Raji (cell line): ENCODE results near the gene APC2.

Source experiments
- POLR2A ChIP-seq: IDR thresholded peaks from 2 replicates; pipeline ENCODE4 v1.6.1; 2011; ENCODE audit warnings: low read depth, low read length, control low read depth; ENCODE audit not compliant: insufficient read depth

APC2 gene

GRCh38 chr19:1447944-1448343, 2.0 kb upstream of the APC2 start:
- no peak for TF ChIP-seq POLR2A

GRCh38 chr19:1450735-1451731, 1.1 kb downstream of the APC2 start:
- no peak for TF ChIP-seq POLR2A

- TF ChIP-seq POLR2A, result no peak
These were observed 2.2 kb downstream of the APC2 start for GRCh38 chr19:1451916-1452801.

DNA sequence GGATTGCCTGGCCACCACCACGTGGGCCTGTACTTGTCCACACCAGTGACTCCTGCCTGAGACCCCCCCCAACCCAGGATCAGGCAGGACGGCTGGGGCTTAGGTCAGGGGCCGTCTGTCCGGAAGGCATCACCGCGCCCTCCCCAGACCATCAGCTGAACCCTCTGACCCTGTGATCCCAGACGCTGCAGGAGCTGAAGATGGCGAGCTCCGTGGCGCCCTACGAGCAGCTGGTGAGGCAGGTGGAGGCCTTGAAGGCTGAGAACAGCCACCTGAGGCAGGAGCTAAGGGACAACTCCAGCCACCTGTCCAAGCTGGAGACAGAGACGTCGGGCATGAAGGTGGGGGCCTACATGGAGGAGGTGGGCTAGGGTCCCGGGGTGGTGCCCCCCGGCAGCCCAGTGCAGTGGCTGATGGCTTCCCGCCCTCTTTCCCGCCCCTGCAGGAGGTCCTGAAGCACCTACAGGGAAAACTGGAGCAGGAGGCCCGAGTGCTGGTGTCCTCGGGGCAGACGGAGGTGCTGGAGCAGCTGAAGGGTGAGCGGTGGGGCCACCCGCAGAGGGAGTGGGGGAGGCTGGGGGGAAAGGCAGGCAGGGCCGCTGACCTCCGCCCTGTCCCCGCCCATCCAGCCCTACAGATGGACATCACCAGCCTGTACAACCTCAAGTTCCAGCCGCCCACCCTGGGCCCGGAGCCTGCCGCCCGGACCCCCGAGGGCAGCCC, 3.0 kb downstream of the APC2 start:
- no peak for TF ChIP-seq POLR2A

GRCh38 chr19:1453525-1454364, 3.8 kb downstream of the APC2 start:
- no peak for TF ChIP-seq POLR2A

DNA sequence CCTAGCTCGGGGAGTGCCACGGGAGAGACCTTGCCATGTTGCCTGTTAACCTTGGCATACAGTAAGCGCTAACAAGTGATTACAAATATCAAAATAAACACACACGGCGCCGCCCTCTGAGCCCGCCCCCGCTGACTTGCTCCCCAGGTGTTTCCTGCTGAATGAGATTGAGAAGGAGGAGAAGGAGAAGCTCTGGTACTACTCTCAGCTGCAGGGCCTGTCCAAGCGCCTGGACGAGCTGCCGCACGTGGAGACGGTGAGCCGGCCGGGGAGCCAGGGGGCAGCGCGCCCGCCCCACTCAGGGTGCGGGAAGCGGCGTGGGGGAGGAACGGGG, 5.0 kb downstream of the APC2 start:
- TF ChIP-seq POLR2A, result no peak

DNA sequence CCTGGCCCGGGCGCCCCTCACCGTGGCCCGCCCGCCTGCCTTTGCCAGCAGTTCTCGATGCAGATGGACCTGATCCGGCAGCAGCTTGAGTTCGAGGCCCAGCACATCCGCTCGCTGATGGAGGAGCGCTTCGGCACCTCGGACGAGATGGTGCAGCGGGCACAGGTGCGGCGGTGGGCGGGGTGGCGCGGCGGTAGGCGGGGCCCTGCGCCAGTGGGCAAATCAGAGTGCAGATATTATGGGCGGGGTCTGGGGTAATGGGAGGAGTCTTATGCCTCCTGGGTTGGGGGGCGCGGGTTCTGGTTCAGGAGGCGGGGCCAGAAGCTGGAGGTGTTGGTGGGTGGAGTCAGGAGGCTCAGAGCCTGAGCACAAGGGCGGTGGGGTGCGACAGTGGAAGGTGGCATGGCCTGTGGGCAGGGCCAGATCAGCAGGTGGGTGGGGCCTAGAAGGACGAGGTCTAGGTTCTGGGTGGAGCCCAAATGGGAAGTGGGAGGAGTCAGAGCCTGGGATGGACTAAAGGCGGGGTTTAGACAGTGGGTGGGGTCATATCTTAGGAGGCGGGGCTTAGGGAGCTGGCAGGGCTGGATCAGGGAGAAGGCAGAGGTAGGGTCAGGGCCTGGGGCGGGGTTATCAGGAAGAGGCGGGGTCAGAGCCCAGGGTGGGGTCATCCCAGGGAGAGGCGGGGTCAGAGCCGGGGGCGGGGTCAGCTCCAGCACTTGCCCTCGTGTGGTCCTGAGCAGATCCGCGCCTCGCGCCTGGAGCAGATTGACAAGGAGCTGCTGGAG, 5.6 kb downstream of the APC2 start:
- no peak for TF ChIP-seq POLR2A

GRCh38 chr19:1456121-1456900, 6.4 kb downstream of the APC2 start:
- TF ChIP-seq POLR2A, result no peak

- no peak for TF ChIP-seq POLR2A
These were observed 7.3 kb downstream of the APC2 start for GRCh38 chr19:1457031-1457739.

- no peak for TF ChIP-seq POLR2A
These were observed 8.0 kb downstream of the APC2 start for GRCh38 chr19:1457892-1458291.

- TF ChIP-seq POLR2A, result no peak
These were observed 9.6 kb downstream of the APC2 start for GRCh38 chr19:1459479-1459878.

DNA sequence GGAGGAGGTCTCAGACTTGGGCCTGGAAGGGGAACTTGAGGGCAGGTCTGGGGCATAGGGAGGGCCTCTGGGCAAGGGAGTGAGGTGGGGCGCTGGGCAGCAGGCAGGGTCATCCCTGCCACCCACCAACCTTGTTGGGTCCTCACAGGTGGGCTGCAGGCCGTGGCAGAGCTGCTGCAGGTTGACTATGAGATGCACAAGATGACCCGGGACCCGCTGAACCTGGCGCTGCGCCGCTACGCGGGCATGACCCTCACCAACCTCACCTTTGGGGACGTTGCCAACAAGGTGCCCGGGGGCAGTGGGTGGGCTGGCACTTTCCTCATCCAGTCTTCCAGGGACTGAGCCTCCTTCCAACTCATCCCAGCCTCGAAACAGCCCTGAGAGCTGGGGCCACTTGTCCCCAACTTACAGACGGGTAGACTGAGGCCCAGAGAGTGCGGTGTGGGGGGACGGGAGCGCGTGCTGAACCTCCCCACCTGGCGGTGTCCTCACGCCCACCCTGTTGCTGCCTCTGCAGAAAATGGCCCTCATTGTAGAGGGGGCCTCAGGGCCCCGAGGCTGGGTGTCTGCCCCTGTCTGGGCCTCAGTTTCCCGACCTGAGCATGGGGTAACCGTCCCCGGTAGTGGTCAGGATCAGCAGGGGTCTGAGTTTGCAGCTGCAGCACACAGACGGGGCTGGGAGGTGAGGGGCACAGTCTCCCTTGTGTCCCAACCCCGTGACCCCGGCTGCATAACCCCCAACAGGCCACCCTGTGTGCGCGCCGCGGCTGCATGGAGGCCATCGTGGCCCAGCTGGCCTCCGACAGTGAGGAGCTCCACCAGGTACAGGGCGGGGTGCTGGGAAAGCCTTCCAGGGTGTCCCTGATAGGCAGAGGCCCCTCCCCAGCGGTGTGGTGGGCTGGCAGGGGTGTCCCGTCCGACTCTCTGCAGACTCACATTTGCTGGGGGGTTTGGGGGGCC, 10.4 kb downstream of the APC2 start:
- no peak for TF ChIP-seq POLR2A
